PC-9 (cell line): ENCODE results near the gene CUL2. TPM values are rescaled to one million over a fixed set of nuclear protein-coding genes. Genes with fewer than 3 reads are reported as not detected.

Source experiments
- BruUV-seq: library from RNA; stranded (reverse); fragments of 400-500 nt; replicated peaks from 2 replicates; lab custom pipeline; 2021; lab: Mats Ljungman, UMichigan
- CTCF ChIA-PET: fragments of 300-600 bp; sonication (Branson Sonifier 250); formaldehyde crosslinking; loops from one replicate; lab custom pipeline; 2022; ENCODE audit warnings: antibody characterized with exemption; lab: Charles Lee
- POLR2A ChIA-PET: fragments of 300-600 bp; sonication (Branson Sonifier 250); formaldehyde crosslinking; loops from one replicate; lab custom pipeline; 2022; ENCODE audit warnings: antibody characterized with exemption; ENCODE audit not compliant: unreplicated experiment; lab: Charles Lee
- DNase-seq, 2 experiments: peaks; one replicate each; pipeline versions ENCODE4 v3.0.0 to v3.0.0-alpha.2; 2015 to 2022; ENCODE audit warnings: mixed read lengths in 1 of 2
- H2AFZ ChIP-seq: fragments of 200-600 bp; sonication (generic); 2 replicates; pipeline ENCODE4 v1.8.1; 2017; ENCODE audit warnings: antibody characterized with exemption
- H3F3A ChIP-seq: fragments of 200-600 bp; sonication (generic); 2 replicates; pipeline ENCODE4 v1.8.1; 2017; ENCODE audit warnings: antibody characterized with exemption, mild to moderate bottlenecking, low read depth; ENCODE audit not compliant: insufficient read depth
- H3K27ac ChIP-seq: fragments of 200-600 bp; sonication (generic); 2 replicates; pipeline ENCODE4 v1.6.1; 2016; ENCODE audit warnings: mixed run types
- H3K27me3 ChIP-seq: fragments of 200-600 bp; sonication (generic); 2 replicates; pipeline ENCODE4 v1.6.1; 2016; ENCODE audit warnings: low read depth, mixed run types; ENCODE audit not compliant: insufficient read depth
- H3K36me3 ChIP-seq: fragments of 200-600 bp; sonication (generic); 2 replicates; pipeline ENCODE4 v1.6.1; 2016; ENCODE audit warnings: low read depth, mixed run types
- H3K4me1 ChIP-seq: fragments of 200-600 bp; sonication (generic); replicated peaks from 2 replicates; pipeline ENCODE4 v1.6.1; 2016; ENCODE audit warnings: mixed run types; ENCODE audit not compliant: insufficient read depth
- H3K4me2 ChIP-seq: fragments of 200-600 bp; sonication (generic); 2 replicates; pipeline ENCODE4 v1.6.1; 2017; ENCODE audit warnings: mixed run types
- H3K4me3 ChIP-seq: fragments of 200-600 bp; sonication (generic); 2 replicates; pipeline ENCODE4 v1.6.1; 2016; ENCODE audit warnings: mixed run types
- H3K79me2 ChIP-seq: fragments of 200-600 bp; sonication (generic); 2 replicates; pipeline ENCODE4 v1.6.1; 2017; ENCODE audit warnings: low read depth, mixed run types
- H3K9me2 ChIP-seq: fragments of 200-600 bp; sonication (generic); 2 replicates; pipeline ENCODE4 v1.8.1; 2017; ENCODE audit warnings: mild to moderate bottlenecking; ENCODE audit not compliant: insufficient read depth
- H3K9me3 ChIP-seq: fragments of 200-600 bp; sonication (generic); 2 replicates; pipeline ENCODE4 v1.8.1; 2016; ENCODE audit warnings: low read depth; ENCODE audit not compliant: insufficient read depth
- H4K20me1 ChIP-seq: fragments of 200-600 bp; sonication (generic); 2 replicates; pipeline ENCODE4 v1.8.1; 2017; ENCODE audit not compliant: insufficient read depth
- EZH2 ChIP-seq: fragments of 200-600 bp; sonication (generic); IDR thresholded peaks from 2 replicates; pipeline ENCODE4 v1.8.0; 2017; ENCODE audit warnings: antibody characterized with exemption, low read depth
- intact Hi-C: fragments of 100-400 bp; cut with micrococcal nuclease; formaldehyde crosslinking; loops from one replicate; pipeline ENCODE4 v1.10.0; 2022; ENCODE audit not compliant: unreplicated experiment
- total RNA-seq: library from RNA; stranded (reverse); gene quantifications from 2 replicates; pipeline ENCODE4 v1.2.3, GENCODE V29; 2021
- TF ChIP-seq, protein P1 (sequence below): fragments of 200-600 bp; sonication (generic); conservative IDR thresholded peaks from 2 replicates; pipeline ENCODE4 v1.6.1; 2017; ENCODE audit warnings: mixed run types, antibody characterized with exemption, mild to moderate bottlenecking, moderate library complexity

The CUL2 gene
- total RNA-seq, 1 experiment from 2014 or later, result 31.5 TPM

DNA sequence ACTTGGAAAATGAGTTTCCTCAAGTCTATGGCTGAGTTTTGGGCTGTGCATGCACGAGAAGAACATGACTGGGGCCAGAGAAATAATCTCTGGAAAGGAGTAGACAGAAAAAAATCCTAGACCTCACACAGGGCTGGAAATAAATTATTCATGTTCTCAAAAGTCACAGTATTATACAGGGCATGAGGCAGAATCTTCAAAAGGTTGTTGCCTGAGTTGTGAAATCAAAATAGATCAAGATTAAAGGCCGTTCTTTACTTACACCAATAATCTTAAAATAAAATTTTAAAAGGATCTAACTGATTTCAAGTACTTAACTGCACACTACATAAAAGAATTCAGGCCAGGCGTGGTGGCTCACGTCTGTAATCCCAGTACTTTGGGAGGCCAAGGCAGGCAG, 22.4 kb upstream of the CUL2 start:
- Histone ChIP-seq H3K36me3 (no peaks in the 10 kb centered on the region), H3K4me3 (no peak overlapping the region), H3K79me2 (no peaks in the 10 kb centered on the region), H4K20me1 (no peaks in the 10 kb centered on the region), H3K9me2 (no peaks in the 10 kb centered on the region), H3K27ac (no peak overlapping the region), H2AFZ (no peak overlapping the region), H3K4me1 (no peaks in the 10 kb centered on the region), H3K27me3 (no peaks in the 10 kb centered on the region), H3F3A (no peaks in the 10 kb centered on the region), H3K9me3 (no peaks in the 10 kb centered on the region), H3K4me2 (no peak overlapping the region)
- ChIA-PET CTCF (no interaction called here), POLR2A (no interaction called here)
- no TSS peak for BruUV-seq
- intact Hi-C loops, result no loop called here
- no peak for TF ChIP-seq EZH2
- TF ChIP-seq, protein P1, sequence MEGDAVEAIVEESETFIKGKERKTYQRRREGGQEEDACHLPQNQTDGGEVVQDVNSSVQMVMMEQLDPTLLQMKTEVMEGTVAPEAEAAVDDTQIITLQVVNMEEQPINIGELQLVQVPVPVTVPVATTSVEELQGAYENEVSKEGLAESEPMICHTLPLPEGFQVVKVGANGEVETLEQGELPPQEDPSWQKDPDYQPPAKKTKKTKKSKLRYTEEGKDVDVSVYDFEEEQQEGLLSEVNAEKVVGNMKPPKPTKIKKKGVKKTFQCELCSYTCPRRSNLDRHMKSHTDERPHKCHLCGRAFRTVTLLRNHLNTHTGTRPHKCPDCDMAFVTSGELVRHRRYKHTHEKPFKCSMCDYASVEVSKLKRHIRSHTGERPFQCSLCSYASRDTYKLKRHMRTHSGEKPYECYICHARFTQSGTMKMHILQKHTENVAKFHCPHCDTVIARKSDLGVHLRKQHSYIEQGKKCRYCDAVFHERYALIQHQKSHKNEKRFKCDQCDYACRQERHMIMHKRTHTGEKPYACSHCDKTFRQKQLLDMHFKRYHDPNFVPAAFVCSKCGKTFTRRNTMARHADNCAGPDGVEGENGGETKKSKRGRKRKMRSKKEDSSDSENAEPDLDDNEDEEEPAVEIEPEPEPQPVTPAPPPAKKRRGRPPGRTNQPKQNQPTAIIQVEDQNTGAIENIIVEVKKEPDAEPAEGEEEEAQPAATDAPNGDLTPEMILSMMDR, result no peak
- DNase-seq, result no peak

DNA sequence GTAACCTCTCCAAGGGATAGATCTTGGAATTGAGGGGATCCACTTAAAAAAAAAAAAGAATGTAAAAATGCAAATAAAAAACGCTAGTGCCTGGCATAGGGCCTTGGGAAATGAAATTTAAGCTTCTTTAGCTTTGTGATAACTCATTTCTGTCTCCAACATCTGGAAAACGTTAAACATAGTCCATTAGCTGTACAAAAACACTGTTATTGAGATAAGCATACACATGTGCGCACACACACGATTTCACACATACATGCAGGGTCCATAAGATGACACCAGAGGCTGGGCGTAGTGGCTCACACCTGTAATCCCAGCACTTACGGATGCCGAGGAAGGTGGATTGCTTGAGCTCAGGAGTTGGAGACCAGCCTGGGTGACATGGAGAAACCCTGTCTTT, 13.7 kb upstream of the CUL2 start:
- no peak for DNase-seq
- Histone ChIP-seq H3K79me2 (no peaks in the 10 kb centered on the region), H3K9me2 (no peaks in the 10 kb centered on the region), H3K4me3 (no peak overlapping the region), H3F3A (no peaks in the 10 kb centered on the region), H3K4me2 (no peak overlapping the region), H3K27ac (no peak overlapping the region), H3K36me3 (no peaks in the 10 kb centered on the region), H4K20me1 (no peaks in the 10 kb centered on the region), H3K9me3 (no peaks in the 10 kb centered on the region), H2AFZ (no peak overlapping the region), H3K27me3 (no peaks in the 10 kb centered on the region), H3K4me1 (no peaks in the 10 kb centered on the region)
- ChIA-PET POLR2A (interaction anchor here (0.6 kb wide), 1 partner anchor 311 kb away, joined by 9 read pairs; no protein-coding TSS in a partner anchor), CTCF (no interaction called here)
- intact Hi-C loops, result no loop called here
- BruUV-seq, result no TSS peak
- TF ChIP-seq EZH2, result no peak
- TF ChIP-seq, protein P1, result no peak

DNA sequence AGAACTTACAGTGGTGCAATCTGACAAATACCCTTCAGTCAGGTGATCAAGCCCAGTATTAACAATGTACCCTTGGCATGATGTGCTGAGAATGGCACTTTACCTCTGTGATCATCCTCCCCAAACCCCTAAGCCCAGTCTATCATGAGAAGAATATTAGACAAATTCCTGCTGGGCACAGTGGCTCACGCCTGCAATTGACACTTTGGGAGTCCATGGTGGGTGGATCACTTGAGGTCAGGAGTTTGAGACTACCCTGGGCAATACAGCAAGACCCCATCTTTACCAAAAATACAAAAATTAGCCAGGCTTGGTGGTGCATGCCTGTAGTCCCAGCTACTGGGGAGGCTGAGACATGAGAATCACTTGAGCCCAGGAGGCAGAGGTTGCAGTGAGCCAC, 7.4 kb upstream of the CUL2 start:
- Histone ChIP-seq H2AFZ (no peak overlapping the region), H3K27me3 (no peaks in the 10 kb centered on the region), H3K9me3 (no peaks in the 10 kb centered on the region), H3K27ac (no peak overlapping the region), H4K20me1 (no peaks in the 10 kb centered on the region), H3K4me1 (no peaks in the 10 kb centered on the region), H3K4me2 (no peak overlapping the region), H3K79me2 (no peaks in the 10 kb centered on the region), H3K9me2 (no peaks in the 10 kb centered on the region), H3F3A (no peaks in the 10 kb centered on the region), H3K36me3 (no peaks in the 10 kb centered on the region), H3K4me3 (no peak overlapping the region)
- ChIA-PET POLR2A (no interaction called here), CTCF (no interaction called here)
- no peak for DNase-seq
- intact Hi-C loops, result no loop called here
- no TSS peak for BruUV-seq
- no peak for TF ChIP-seq EZH2
- TF ChIP-seq, protein P1, result no peak
